ENCODE data around the gene GABRG3. TPM values are rescaled to one million over a fixed set of nuclear protein-coding genes. Genes with fewer than 3 reads are reported as not detected.

GABRG3 gene
- total RNA-seq, 1 experiment from 2014 or later = 0.15 TPM

DNA sequence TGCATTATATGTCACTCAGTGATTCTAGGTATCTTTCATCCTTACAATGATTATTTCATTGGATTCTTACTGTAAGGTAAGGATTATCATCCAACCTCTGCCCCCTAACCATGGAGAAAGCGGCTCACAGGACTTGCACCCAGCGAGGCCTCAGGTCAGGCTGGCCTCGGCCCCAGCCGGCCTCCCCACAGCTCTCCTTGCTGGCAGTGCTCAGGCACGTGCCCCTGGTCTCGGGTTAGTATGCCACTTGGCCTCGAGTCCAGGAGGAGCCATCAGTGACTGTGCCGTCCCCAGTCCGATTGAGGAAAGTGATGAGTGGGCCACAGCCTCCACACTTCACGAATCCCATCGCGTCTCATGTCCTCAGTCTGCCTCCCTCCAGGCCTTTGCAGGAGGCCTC, 35.7 kb upstream of the GABRG3 start:
- Histone ChIP-seq H3K23me2 (ENCODE audit: insufficient read length, low read depth, low read length, poor library complexity, severe bottlenecking) (no peaks in the 10 kb centered on the region), H2BK20ac (ENCODE audit: low read depth, low read length, poor library complexity, severe bottlenecking) (no peak overlapping the region), H2AFZ (ENCODE audit: low read length) (no peak overlapping the region), H3K9me3 (ENCODE audit: control insufficient read depth, low read depth, low read length) (no peaks in the 10 kb centered on the region), H3K4ac (ENCODE audit: low read depth, low read length) (no peak overlapping the region), H3K79me2 (ENCODE audit: insufficient read depth, low read length) (no peaks in the 10 kb centered on the region), H3K27me3 (ENCODE audit: insufficient read depth, low read length) (no peaks in the 10 kb centered on the region), H2BK12ac (ENCODE audit: insufficient read length, low read depth, low read length) (no peak overlapping the region), H2AK5ac (ENCODE audit: insufficient read length, low read length) (no peak overlapping the region), H4K5ac (ENCODE audit: insufficient read length, low read depth, low read length) (no peak overlapping the region), H3K79me1 (ENCODE audit: insufficient read depth, low read depth, low read length, poor library complexity, severe bottlenecking) (no peaks in the 10 kb centered on the region), H3K56ac (ENCODE audit: insufficient read length, low read depth, low read length) (no peak overlapping the region), H3K4me2 (ENCODE audit: insufficient read depth, insufficient read length, low read length) (no peak overlapping the region), H3K27ac (ENCODE audit: insufficient read length, low read depth, low read length) (no peak overlapping the region), H3K9ac (ENCODE audit: extremely low read depth, insufficient read length, low read length) (no peak overlapping the region), H2BK5ac (ENCODE audit: insufficient read length, low read length) (no peak overlapping the region), H3K23ac (ENCODE audit: insufficient read length, low read depth, low read length) (no peak overlapping the region), H4K91ac (ENCODE audit: insufficient read length, low read depth, low read length) (no peak overlapping the region), H3T11ph (ENCODE audit: low read length) (no peak overlapping the region), H4K8ac (replicated peaks; ENCODE audit: insufficient read length, low read depth, low read length) (no peak overlapping the region), H3K18ac (ENCODE audit: insufficient read length, low read depth, low read length) (no peak overlapping the region), H4K20me1 (ENCODE audit: control insufficient read depth, insufficient read depth, insufficient read length) (no peaks in the 10 kb centered on the region), H2BK15ac (ENCODE audit: low read depth, low read length) (no peak overlapping the region), H3K14ac (ENCODE audit: insufficient read depth, low read length) (no peak overlapping the region), H3K4me1 (ENCODE audit: insufficient read depth, low read length) (no peaks in the 10 kb centered on the region), H2BK120ac (ENCODE audit: low read depth, low read length, poor library complexity, severe bottlenecking) (no peak overlapping the region)
- no peak for DNase-seq
- H3K4me1 Mint-ChIP-seq = no peaks in the 10 kb centered on the region
- no CpG with 5 or more reads among the region's 12 CpGs for WGBS (ENCODE audit: extremely low coverage, insufficient read length, low lambda C conversion rate)
- no peaks in the 10 kb centered on the region for H3K9me3 Mint-ChIP-seq
- H3K27me3 Mint-ChIP-seq (ENCODE audit: low read depth) = peaks cover 1% of the 10 kb centered on the region; the same call in 1 of the 2 replicates
- H3K4me3 Mint-ChIP-seq = no peak overlapping the region
- H3K36me3 Mint-ChIP-seq (ENCODE audit: insufficient read depth in 1 of 3, low read depth in 3 of 3) = no peaks in the 10 kb centered on the region; a peak in 2 of 7 replicates
- no peak for TF ChIP-seq CTCF (conservative IDR thresholded peaks at IDR 0.05)
- peak overlapping the region in 1 of 3 experiments; percentile 73; a peak in 1 of 7 replicates for H3K27ac Mint-ChIP-seq
